GM21825 (cell line): ENCODE data around the gene SLC2A13.
"Not testable (repeated sequence)": the region's sequence is repeated elsewhere in the genome, so short reads cannot be mapped to it uniquely, and the experiment has no call there.

Experiments used
- ATAC-seq: cut with Tn5 transposase; IDR thresholded peaks from one replicate; pipeline ENCODE4 v1.9.1; 2021; ENCODE audit warnings: mild to moderate bottlenecking, moderate library complexity; ENCODE audit not compliant: unreplicated experiment

Gene SLC2A13

DNA sequence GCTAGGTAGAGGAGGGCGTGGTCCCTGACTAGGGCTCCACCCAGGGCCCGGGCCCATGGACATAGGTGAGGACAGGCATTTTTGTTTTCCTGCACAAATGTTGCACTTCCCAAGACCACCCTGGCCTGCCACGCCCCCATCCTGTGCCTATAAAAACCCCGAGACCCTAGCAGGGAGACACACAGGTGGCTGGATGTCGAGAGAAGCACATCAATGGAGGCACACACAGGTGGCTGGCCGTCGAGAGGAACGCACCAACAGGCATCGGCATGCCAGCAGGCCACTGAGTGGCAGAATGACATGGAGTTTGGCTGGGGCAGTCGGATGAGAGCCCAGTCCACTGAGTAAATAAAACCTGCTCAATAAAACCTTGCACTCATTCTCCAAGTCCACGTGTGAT lies 328.4 kb downstream of the SLC2A13 start:
- no peak for ATAC-seq

DNA sequence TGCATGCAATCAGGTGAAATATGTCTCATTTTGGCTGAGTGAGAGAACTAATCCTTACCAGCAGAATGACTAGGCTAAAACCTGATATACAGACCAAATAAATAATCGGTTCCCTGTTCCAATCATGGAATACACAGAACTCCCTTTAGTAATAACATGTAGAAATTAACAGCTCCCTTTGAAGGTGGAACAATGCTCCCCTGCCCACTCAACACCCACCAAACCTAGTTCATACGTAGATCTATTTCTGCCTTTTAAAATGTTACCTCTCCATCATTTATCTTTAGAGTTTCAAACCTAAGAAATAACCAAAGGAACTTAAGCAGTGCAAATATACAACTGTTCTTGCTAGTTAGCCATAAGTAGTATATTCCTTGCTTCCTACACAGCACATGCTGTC lies 332.6 kb downstream of the SLC2A13 start:
- no peak for ATAC-seq

DNA sequence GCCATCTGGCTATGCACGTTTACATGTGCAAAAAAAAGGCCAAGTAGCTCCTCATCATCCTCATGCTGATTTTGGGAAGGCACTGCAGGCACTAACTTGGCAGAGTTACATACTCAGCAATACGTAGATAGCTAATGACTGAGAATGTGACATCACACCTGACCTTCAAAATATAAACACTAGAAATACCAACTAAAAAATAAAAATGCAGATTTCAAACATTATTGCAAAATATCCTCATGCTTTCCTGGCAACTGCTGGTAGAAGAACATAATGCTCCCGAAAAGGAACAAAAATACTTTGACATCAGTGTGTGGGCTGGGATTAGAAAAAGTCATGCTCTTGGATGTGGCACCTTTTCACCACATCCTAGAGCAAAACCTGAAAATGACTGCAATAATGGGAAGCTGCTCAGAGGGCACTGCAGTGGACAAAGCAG lies 333.0 kb downstream of the SLC2A13 start:
- no peak for ATAC-seq

DNA sequence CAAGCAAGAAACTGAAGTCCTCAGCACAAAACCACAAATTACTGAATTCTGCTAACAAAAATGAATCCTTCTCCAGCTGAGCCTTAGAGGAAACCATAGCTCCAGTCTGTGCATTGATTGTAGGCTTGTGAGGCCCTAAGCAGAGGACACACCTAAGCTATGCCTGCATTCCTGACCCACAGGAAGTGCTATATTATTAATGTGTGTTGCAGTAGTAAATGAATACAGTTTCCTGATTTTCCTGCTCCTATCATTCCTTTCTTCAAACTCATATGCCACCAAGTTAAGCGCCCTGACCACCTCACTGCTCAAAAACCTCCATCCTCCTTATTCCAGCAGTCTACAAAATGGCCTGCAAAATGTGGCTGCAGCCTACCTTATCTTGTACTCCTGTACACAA lies 334.4 kb downstream of the SLC2A13 start:
- no peak for ATAC-seq

DNA sequence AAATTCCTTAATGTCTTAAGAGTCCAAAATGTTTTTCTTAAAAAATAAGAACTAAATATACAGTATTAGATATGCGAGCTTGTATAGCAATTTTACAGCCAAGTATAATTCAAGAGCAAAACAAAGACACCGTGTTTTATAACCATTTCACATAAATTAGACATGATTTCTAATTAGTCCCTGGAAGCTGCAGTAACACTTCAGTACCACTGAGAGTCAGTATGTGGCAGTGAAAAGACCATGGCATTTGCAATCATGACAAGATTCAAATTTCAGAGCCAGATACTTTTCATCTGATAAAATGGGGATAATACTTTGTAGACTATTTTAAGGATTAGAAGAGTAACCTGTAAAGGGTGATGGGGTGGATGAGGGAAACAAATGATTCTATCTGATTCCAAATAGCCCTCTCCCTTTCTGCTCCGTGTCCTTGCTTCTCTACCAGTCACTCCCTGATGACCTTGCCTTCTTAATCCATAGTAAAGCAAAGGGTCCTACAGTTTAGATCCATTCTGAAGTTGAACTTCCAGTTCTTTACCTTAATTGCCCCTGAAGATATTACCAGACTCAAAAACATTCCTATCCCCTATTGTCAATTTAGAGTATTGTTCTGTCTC lies 340.8 kb downstream of the SLC2A13 start:
- ATAC-seq, result peak; percentile 69

DNA sequence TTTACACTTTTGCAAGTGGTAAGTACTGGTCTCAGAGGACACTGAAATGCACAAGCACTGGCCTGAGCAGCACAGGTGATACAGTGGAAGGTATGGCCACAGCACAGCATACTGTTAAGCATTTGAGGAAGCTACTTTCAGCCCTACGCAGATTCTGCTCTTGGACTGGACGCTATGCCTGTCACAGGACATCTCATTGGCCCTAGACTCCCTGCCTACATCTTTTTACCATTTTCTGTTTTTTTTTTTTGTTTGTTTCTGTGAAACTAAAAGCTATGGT lies 342.1 kb downstream of the SLC2A13 start:
- no peak for ATAC-seq

DNA sequence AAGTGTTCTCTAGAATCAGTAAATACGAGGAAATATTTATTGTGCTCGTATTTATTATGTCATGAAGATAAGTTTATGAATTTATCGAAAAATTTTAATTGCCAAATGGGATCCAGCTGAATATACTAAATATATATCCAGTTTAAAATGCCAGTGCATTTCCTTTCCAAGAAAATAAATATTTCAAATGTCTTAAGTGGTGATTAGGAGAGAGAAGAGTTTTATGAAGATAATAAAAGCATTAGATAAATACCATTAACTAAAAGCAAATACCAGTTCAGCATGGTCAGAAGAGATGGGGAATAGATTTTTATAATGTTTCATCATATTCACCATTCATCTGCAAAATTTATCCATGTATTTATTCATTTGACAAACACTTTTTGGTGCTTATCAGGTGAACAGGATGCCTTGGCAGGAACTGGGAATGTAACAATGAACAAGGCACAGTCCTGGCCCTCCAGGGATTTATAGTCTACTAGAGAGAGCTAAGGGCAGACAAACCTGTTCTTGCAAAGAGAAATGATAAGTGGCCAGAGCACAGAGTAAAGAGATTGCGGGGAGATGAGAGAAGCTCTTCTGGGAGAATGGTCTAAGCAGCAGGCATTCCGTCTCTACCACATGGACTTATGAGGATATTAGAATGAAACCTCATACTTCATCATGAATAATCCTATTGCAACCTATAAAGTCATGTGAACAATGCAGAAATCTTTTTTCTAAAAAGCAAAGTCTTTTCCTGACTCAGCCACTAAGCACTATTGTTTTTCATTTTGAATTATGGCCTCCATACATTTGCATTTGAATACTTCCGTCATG lies 342.6 kb downstream of the SLC2A13 start:
- ATAC-seq, result no peak

DNA sequence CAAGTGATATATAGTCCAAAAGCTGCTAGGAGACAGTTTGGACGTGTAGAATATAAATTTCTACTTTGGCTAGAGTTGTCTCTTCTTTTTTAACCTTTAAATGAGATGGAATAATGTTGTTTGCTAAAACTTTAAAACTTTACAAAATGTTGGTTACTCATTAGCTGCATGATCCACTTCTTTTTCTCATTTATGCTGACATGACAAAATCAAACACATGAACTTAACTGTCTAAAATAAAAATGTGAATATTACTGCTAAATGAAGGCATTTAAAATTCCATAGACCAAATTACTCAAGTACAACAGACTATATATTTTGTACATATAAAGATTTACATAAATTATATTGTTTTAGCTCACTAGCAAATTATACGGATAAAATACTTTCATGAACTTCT lies 350.4 kb downstream of the SLC2A13 start:
- ATAC-seq, result no peak

DNA sequence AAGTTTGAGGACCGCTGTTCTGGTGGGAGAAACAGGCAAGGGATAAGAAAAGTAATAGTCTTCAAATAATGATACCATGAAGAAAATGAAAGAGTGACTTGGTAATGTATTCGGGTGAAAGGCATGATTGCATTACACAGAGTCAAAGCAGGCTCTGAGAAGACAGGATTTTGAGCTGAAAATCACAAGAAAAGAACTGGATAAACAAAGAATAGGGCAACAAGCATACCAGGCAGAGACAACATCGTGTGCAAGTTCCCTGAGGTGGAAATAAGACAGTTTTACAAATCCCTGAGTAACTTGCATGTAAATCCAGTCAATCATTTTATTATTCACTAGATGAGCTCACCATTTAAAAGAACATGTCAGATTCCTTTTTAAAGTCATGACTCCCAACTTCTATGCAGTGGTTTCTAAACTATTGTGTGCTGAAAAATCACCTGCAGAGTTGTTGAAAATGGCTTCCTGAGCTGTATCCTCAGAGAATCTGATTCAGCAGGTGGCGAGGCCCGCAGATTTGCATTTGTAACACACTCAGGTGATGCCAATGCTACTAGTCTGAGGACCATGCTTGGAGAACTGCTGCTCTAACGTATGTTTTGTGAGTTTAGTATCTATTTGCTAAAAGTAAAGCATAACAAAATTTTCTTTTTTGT lies 353.3 kb downstream of the SLC2A13 start:
- no peak for ATAC-seq

DNA sequence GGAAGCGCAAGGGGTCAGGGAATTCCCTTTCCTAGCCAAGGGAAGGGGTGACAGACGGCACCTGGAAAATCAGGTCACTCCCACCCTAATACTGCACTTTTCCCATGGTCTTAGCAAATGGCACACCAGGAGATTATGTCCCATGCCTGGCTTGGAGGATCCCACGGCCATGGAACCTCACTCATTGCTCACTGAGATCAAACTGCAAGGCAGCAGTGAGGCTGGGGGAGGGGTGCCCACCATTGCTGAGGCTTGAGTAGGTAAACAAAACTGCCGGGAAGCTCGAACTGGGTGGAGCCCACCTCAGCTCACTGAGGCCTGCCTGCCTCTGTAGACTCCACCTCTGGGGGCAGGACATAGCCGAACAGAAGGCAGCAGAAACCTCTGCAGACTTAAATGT lies 359.7 kb downstream of the SLC2A13 start:
- ATAC-seq, result not testable (repeated sequence)

DNA sequence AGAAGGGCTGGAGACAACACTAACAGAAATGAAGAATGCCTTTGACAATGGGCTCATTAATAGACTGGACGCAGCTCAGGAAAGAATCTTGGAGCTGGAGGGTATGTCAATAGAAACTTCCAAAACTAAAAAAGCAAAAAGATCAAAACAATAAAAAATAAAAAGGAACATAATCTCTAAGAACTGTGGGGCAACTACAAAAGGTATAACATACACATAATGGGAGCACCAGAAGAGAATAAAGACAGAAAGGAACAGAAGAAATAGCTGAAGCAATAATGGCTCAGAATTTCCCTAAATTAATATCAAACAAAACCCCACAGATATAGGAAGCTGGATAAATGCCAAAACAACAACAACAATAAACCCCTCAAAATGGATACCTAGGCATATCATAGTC lies 362.2 kb downstream of the SLC2A13 start:
- no peak for ATAC-seq

DNA sequence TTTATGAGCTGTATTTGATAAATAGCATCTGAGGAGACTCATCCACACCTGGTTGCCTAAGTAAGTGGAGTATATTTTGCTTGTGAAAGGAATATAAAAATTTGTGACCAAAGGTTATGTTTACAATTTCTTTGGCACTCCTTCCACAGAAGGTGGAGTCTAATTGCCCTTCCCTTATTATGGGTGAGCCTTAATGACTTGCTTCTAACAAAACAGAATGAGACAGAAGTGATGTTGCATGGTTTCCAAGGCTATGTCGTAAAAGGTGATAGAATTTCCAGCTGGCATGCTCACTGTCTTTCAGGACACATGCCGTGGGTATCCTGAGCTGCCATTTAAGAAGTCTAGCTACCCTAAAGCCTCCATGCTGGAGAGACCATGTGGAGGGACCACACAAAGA lies 369.5 kb downstream of the SLC2A13 start:
- ATAC-seq, result no peak

DNA sequence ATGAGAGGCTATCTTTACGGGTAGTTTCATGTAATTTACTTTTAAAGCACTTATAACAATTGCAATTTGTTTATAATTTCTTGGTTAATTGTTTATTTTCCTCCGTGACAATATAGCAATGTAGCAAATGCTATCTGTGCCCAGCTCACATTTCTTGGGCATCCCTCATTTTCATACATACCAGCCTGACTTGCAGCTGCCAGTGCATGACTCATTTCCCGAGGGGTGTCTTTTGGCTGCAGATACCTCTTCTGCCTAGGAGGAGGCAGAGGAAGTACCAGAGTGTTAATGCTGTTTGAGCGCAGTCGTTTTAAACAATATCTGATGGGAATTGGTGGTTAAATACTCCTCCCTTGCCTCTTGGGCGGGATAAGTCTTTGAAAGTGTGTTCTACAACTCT lies 382.1 kb downstream of the SLC2A13 start:
- ATAC-seq, result no peak

DNA sequence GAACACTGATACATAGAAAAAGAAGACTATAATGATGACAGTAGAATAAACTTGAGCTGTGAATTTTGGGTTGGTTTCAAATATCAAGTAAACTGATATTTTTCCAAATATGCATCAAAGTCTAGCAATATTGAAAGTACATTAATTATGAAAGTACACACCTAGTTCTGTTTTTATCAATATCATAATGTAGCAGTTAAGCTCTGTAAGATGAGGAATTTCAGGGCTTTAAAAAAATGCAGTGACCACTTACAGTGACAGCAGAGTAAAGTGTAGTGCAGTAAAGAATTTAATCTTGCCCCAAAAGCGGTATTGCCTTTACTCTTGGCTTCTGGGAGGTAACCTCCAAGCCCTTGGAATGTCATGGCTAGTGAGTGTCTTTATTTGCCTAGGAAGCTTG lies 383.4 kb downstream of the SLC2A13 start:
- ATAC-seq, result no peak

DNA sequence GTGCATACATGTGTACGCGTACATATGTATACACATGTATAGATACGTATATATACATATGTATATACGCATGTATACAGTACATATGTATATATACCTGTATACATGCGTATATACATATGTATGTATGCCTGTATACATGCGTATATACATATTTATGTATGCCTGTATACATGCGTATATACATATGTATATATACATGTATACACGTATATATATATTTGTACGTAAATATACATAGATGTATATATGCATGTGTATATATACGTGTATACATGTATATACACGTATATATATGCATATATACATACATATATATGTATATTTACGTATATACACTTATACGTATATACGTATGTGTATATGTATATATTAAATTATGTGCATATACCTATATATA lies 392.3 kb downstream of the SLC2A13 start:
- no peak for ATAC-seq

DNA sequence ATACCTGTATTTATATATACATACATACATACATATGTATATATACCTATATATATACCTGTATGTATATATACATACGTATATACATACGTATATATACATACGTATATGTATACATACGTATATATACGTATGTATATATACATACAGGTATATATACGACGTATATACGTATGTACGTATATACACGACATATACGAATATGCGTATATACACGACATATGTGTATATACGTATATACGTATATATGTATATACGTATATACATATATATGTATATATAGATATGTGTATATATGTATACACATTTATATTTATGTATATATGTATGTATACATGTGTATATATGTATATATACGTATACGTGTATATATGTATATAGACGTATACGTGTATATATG lies 393.5 kb downstream of the SLC2A13 start:
- ATAC-seq, result no peak
